HG02981 (cell line): ENCODE data around the gene ANKZF1.

Source experiments
- ATAC-seq: cut with Tn5 transposase; IDR thresholded peaks from one replicate; pipeline ENCODE4 v1.9.1; 2021; ENCODE audit warnings: mild to moderate bottlenecking, moderate library complexity; ENCODE audit not compliant: unreplicated experiment

The ANKZF1 gene

DNA sequence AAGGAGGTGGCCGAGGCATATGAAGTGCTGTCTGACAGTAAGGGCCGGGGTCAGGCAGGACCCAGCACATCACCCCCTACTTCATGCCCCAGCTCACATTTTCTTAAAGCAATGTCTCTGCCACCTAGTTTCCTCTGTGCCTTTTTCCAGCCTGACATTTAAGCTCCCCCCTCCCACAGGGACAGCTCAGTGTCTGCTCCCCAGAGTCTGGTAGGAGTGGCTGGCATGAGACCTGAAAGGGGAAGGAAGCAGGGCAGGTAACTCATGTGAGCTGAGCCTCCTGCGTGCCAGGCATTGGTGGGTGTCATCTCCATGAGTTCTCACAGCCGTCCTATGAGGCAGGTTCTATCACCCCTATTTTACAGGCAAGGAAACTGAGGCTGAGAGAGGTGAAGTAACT lies 51.0 kb downstream of the ANKZF1 start:
- no peak for ATAC-seq

DNA sequence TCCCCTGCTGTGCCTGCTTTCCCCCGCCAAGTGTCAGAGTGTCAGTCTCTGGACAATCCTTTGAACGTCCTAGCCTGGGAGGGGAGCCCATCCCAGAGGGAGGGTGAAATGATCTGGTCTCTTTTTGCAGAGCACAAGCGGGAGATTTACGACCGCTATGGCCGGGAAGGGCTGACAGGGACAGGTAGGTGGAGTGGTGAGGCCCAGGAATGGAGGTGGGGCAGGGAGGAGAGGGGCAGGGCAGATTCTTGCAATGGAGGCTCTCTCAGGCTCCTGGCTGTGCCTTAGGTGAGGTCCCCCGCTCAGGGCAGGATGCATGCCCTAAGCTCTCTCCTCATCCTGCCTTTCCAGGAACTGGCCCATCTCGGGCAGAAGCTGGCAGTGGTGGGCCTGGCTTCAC lies 52.0 kb downstream of the ANKZF1 start:
- no peak for ATAC-seq

DNA sequence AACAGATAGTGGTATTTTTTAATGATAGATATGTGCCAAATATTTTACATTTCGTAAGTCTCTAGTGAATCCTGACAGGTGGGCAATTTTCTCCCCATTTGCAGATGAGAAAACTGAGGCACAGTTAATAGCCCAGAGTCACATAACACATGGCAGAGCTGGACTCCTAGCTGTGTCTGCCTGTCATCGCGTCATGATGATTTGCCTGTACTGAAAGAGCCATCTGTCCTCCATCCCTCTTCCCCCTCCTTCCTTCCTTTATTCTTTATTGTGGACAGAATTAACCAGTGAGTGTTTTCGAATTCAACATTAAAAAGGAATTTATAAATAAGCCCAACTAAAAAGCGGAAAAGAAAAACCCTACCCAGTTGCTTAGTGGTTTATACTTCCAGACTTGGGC lies 52.8 kb downstream of the ANKZF1 start:
- no peak for ATAC-seq

DNA sequence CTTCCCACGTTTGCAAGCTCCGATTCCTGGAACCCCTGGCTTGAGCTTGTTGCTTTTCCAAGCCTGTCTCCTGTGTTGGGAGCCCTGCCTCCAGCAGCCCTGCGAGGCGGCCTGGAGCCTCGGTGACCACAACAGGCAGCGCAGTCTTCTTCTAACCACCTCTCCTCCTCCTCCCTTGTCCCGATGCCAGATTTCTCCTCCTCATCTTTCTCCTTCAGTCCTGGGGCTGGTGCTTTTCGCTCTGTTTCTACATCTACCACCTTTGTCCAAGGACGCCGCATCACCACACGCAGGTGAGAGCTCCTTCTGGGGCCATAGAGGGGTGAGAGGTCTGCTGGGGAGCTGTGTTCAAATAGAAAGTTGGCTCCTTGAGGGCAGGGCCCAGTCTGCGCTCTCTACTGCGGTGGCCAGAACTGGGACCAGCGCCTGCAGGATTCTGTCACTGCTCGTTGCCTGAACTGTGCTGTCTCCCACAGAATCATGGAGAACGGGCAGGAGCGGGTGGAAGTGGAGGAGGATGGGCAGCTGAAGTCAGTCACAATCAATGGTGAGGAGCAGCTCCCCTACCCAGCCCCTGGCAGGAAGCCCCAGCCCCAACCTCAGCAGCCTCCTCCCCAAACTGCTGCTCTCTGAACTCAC lies 53.5 kb downstream of the ANKZF1 start:
- no peak for ATAC-seq

DNA sequence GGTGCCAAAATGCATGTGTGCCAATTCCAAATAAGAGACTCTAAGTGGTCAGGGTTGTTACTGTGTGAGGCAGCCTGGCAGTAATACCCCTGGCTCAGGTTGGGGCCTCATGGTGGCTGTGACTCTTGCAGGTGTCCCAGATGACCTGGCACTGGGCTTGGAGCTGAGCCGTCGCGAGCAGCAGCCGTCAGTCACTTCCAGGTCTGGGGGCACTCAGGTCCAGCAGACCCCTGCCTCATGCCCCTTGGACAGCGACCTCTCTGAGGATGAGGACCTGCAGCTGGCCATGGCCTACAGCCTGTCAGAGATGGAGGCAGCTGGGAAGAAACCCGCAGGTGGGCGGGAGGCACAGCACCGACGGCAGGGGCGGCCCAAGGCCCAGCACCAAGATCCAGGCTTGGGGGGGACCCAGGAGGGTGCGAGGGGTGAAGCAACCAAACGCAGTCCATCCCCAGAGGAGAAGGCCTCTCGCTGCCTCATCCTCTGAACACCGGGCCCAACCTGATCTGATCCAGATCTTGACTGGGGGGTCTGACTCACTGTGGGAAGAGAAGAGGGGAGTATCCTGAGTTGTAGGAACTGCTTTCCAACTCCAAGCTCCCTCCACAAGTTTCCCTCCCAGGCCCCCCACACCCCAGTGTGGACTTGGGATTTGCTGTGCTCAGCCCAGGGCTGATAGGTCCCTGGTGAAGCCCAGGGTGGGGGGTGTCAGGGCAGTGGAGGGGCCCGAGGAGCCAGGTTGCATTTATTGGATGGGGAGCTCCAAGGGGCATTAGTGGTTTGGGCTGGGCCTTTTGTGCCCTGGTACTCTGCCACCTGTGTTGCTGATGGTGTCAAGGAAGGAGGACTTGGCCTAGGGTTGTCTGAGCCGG lies 55.1 kb downstream of the ANKZF1 start:
- ATAC-seq: no peak

DNA sequence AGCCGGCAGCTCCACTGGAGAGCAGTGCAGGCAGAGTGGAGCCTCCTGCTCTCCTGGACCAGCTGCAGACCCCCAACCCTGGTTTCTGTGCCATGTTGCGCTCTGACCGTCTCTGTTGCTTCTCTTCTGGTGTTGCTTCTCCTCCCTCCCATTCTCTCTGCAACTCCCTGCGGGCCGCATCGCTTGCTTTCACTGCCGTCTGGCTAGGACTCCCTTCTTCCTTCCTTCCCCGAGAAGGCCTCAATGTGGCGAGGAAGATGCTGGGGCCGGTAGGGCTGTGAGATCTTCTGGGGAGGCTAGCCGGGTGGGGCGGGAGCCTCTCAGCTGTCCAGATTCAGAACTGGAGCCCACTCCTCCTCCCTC lies 55.7 kb downstream of the ANKZF1 start:
- ATAC-seq: no peak

DNA sequence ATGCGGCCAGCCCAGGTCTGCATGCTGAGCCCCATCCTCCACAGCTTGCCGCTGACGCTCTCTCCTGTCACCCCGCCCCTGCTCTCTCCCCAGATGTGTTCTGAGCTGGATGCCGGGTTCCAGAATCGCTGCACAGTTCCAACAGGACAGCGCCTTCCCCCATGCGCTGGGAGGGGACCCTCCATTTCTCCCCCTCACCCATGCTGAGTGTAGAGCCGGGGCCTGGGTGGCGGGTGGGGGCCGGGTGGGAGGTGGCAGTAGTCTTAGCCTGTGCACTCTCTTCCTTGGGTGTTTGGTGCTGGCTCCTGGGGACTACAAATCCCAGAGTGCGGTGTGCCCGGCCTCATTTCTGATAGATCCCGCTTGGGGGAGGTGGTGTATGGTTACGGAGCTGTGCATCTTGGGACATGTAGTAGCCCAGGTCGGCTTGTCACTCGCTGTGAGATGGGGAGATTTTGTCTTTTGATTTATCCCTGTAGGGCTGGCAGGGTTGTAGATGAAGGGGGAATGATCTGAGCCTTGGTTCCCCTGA lies 56.4 kb downstream of the ANKZF1 start:
- no peak for ATAC-seq
